Gastroesophageal sphincter (tissue), 3 donors: ENCODE data around the gene GZMA.

Source experiments
- POLR2A ChIP-seq, 2 donors: fragments of 450-650 bp; IDR thresholded peaks; one replicate each; pipeline ENCODE4 v1.6.1; 2017; ENCODE audit warnings: antibody characterized with exemption in 2 of 2, mild to moderate bottlenecking in 2 of 2, moderate library complexity in 1 of 2
- POLR2AphosphoS5 ChIP-seq: sonication (generic); formaldehyde crosslinking; IDR thresholded peaks from one replicate; pipeline ENCODE4 v1.6.1; 2017; ENCODE audit warnings: antibody characterized with exemption
- TF ChIP-seq, protein P1 (sequence below), 4 experiments: fragments of 200-600 bp in 2 of 4; fragments of 450-650 bp in 2 of 4; sonication (generic) in 1 of 4; IDR thresholded peaks; one replicate each; pipeline ENCODE4 v1.5.1; 2017 to 2019; ENCODE audit warnings: antibody characterized with exemption in 4 of 4, mild to moderate bottlenecking in 2 of 4, moderate library complexity in 2 of 4

DNA sequence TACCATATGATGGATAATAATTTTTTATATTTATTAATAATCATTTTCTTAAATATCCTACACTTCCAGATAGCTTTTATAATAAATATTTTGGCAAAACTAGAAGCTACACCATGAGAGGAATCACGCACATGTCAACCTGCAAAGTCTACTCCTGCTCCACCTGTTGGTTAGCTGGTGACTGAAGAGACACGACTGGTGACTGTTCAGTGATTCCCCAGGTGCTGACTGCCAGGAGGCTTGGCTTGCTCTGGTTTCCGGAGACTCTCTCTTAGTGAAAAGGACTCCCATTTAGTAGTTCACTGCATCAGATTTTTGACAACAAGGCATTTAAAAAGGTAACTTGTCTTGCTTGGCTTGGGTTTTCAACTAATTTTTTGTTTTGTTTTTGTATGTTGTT lies 20.9 kb downstream of the GZMA start:
- TF ChIP-seq, protein P1, sequence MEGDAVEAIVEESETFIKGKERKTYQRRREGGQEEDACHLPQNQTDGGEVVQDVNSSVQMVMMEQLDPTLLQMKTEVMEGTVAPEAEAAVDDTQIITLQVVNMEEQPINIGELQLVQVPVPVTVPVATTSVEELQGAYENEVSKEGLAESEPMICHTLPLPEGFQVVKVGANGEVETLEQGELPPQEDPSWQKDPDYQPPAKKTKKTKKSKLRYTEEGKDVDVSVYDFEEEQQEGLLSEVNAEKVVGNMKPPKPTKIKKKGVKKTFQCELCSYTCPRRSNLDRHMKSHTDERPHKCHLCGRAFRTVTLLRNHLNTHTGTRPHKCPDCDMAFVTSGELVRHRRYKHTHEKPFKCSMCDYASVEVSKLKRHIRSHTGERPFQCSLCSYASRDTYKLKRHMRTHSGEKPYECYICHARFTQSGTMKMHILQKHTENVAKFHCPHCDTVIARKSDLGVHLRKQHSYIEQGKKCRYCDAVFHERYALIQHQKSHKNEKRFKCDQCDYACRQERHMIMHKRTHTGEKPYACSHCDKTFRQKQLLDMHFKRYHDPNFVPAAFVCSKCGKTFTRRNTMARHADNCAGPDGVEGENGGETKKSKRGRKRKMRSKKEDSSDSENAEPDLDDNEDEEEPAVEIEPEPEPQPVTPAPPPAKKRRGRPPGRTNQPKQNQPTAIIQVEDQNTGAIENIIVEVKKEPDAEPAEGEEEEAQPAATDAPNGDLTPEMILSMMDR (IDR thresholded peaks at IDR 0.05) = no peak
- TF ChIP-seq POLR2AphosphoS5 (no peak), POLR2A (IDR thresholded peaks at IDR 0.05) (no peak)
